LNCaP clone FGC (cell line): ENCODE data around the gene MAGEL2.
A peak's percentile ranks its signal among the peaks of the same experiment; 100 is the strongest.

Source experiments
- DNase-seq: peaks from one replicate; pipeline ENCODE4 v3.0.0-alpha.2; 2011; ENCODE audit warnings: low read depth
- H3K4me3 ChIP-seq: 2 replicates; pipeline ENCODE4 v1.5.1; 2011; ENCODE audit warnings: mild to moderate bottlenecking, low read depth, low read length, control low read depth
- TF ChIP-seq, protein P1 (sequence below): IDR thresholded peaks from 2 replicates; pipeline ENCODE4 v1.5.1; 2012; ENCODE audit warnings: mild to moderate bottlenecking; ENCODE audit not compliant: control insufficient read depth, insufficient read depth; ENCODE audit errors: extremely low read depth

Gene MAGEL2

DNA sequence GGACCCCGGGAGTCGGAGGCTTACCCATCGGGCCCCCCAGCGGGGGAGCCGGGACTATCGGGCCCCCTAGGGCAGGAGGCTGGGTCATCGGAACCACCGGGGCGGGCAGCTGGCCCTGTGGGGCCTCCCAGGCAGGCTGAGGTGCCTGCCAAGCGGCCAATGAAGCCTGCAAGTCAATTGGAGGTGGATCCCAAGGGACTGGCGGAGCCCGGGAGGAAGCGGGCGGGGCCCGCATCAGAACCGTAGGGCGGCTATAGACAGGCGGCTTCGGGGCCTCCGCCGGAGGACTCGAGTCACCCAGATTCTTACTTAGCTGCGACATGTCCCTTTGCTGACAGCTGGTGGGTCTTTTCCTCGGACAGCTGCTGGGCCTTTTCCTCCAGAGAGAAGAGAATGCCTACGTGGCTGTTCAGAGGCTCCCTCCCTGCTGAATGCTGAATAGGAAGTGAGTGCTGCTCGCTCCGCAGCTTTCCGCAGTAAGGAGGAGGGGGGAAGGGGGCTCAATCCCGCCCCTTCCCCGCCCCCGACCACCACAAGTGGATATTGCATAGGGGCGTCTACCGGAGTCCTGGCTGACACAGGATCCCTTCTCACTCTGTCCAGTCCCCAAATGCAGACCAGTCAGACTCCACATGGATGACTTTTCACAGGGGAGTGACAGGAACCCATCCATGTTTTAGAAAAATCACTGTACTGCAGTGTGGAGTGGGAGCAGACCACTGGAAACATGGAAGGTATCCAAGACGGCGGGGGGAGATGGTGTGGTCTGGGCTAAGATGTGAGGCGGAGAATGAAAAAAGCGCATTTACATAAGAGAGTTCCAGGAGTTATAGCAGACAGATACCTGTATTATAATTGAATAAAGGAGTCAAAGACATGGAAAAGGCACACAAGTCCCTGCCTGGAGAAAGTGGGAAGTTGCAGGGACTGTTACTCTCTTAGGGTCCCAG is at the start of gene MAGEL2:
Gene MAGEL2, minus strand, starts transcription at position 447 of the 950 bp plus-strand sequence. Its CDS starts 125 bp downstream, at position 322.
- H3K4me3 ChIP-seq, result no peak within 1 kb of the TSS
- no peak for DNase-seq
- TF ChIP-seq, protein P1, sequence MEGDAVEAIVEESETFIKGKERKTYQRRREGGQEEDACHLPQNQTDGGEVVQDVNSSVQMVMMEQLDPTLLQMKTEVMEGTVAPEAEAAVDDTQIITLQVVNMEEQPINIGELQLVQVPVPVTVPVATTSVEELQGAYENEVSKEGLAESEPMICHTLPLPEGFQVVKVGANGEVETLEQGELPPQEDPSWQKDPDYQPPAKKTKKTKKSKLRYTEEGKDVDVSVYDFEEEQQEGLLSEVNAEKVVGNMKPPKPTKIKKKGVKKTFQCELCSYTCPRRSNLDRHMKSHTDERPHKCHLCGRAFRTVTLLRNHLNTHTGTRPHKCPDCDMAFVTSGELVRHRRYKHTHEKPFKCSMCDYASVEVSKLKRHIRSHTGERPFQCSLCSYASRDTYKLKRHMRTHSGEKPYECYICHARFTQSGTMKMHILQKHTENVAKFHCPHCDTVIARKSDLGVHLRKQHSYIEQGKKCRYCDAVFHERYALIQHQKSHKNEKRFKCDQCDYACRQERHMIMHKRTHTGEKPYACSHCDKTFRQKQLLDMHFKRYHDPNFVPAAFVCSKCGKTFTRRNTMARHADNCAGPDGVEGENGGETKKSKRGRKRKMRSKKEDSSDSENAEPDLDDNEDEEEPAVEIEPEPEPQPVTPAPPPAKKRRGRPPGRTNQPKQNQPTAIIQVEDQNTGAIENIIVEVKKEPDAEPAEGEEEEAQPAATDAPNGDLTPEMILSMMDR, result no peak

DNA sequence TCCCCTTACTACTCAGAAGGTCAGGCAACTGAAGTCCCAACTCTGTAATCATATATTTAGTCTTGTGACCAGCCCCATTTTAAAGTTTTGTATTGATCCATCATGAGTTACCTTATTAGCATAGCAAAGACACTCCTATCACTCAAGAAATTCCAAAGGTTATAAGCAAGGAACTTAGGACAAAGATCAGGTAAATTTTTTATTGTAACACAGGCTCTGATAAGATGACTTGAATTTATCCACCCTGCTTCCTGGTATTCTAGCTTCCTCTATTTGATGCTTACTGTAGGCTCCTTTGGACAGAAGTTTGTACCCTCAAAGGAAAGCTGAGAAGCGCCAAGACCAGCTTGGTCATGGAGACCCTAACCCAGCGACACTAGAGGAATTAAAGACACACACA is 47.6 kb upstream of the MAGEL2 start:
- TF ChIP-seq, protein P1, result no peak
- DNase-seq, result no peak
- no peak overlapping the region for H3K4me3 ChIP-seq

DNA sequence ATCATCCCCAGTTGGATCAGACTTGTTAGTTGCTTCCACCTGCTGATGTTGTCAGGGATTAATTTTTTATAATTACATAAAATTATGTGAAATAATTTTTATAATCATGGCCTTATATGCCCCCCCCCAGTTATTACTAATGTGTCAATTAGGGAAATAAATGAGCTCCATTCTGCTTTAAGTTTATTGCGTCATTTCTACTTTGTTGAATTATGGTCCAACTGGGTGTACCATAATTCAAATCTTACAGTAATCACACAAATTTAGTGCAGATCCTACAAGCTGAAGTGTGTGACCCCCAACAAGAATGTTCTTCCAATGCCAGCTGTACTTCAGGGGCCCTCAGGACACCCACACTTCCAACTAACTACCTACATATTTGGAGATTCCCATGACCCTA is 46.9 kb upstream of the MAGEL2 start:
- no peak overlapping the region for H3K4me3 ChIP-seq
- DNase-seq, result no peak
- TF ChIP-seq, protein P1, result no peak

DNA sequence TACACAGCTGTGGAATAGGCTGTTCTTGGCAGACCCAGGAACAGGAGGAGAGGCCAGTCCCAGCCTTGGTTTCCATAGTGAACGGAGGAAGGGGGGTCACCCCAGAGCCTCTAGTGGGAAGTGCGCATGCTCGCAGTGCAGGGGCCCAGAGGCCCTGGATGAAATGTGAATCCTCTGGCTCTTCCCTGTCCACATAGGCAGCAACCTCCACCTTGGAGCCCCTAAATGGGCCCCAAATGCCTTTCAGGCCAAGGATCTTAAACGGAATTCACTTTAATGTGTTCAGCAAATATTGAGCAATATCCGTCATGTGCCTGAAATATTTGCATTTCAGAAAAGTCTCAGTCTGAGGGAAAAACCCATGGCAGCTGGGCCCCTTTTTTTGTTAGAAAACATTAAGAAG is 42.8 kb upstream of the MAGEL2 start:
- H3K4me3 ChIP-seq, result no peak overlapping the region
- TF ChIP-seq, protein P1, result no peak
- DNase-seq, result no peak

DNA sequence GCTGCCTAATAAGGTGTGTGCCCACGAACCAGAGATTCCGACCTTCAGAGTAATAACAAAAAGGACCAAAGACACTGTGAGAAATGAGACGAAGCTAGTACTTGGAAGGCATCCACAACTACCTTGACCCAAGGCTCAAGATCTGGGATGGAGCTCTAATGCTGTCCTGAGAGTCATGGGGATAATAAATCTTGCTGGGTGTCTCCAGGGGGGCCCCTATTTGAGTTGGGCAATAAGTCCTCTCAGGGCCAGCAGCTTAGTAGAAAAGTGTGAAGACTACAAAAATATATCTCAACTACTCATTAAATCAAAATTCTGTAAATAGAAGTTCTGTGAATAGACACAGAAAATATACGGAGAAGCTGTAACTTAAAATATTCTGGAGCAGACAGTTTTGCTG is 42.3 kb upstream of the MAGEL2 start:
- H3K4me3 ChIP-seq, result no peak overlapping the region
- DNase-seq, result no peak
- TF ChIP-seq, protein P1, result no peak

DNA sequence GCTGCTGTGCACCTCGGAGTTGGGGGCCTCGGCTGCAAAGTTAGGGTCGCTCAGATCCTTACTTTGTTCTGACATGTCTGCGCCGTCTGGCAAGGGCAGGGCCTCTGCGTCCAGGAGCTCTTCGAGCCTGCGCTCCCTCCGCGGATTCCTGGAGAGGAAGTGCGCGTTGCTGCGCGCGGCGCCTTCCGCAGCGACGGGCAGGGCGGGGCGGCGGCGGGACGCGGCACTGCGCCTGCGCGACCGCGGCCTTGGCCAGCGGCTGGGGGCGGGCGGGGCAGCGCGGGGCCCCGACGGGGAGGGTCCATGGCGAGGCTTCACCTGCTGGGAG is 39.4 kb upstream of the MAGEL2 start, which contains the start of gene NDN:
Gene NDN, minus strand, starts transcription at position 163 of the 328 bp plus-strand sequence. Its CDS starts 88 bp downstream, at position 75.
- TF ChIP-seq, protein P1, result no peak
- H3K4me3 ChIP-seq, result peak within 1 kb of the TSS; percentile 61
- peak; percentile 19 for DNase-seq
